CD8-positive, alpha-beta memory T cell (primary cell): ENCODE measurements around the gene TCF4. TPM values are rescaled to one million over a fixed set of nuclear protein-coding genes. Genes with fewer than 3 reads are reported as not detected.

ENCODE experiments used
- CTCF ChIA-PET: fragments of 350-600 bp; sonication (Branson Sonifier 250); formaldehyde crosslinking; loops from one replicate; lab custom pipeline; 2021; ENCODE audit warnings: antibody characterized with exemption; lab: Charles Lee
- POLR2A ChIA-PET: fragments of 350-600 bp; sonication (Branson Sonifier 250); formaldehyde crosslinking; loops from one replicate; lab custom pipeline; 2021; ENCODE audit warnings: antibody characterized with exemption; lab: Charles Lee
- DNase-seq, 5 donors: peaks; one replicate each; pipeline versions ENCODE4 v3.0.0 to v3.0.0-alpha.2; 2020 to 2022; ENCODE audit warnings: mixed read lengths in 1 of 5
- H3K27ac ChIP-seq: one replicate; pipeline ENCODE4 v1.7.0; 2013; ENCODE audit warnings: low read depth, mild to moderate bottlenecking, low read length, moderate library complexity
- H3K27me3 ChIP-seq: 2 replicates; pipeline ENCODE4 v1.7.0; 2013; ENCODE audit warnings: low read length, mild to moderate bottlenecking; ENCODE audit not compliant: insufficient read depth, poor library complexity, severe bottlenecking
- H3K36me3 ChIP-seq: 2 replicates; pipeline ENCODE4 v1.7.0; 2013; ENCODE audit warnings: mild to moderate bottlenecking, low read length, moderate library complexity; ENCODE audit not compliant: insufficient read depth
- H3K4me1 ChIP-seq: 2 replicates; pipeline ENCODE4 v1.7.0; 2013; ENCODE audit warnings: mild to moderate bottlenecking, low read length, moderate library complexity; ENCODE audit not compliant: insufficient read depth
- H3K4me3 ChIP-seq: 2 replicates; pipeline ENCODE4 v1.7.0; 2013; ENCODE audit warnings: mild to moderate bottlenecking, low read length
- H3K9me3 ChIP-seq: 2 replicates; pipeline ENCODE4 v1.7.0; 2013; ENCODE audit warnings: mild to moderate bottlenecking, low read length
- H3K27ac Mint-ChIP-seq, 8 donors: one replicate each; pipeline ENCODE4 v1.8.0; 2020 to 2021; ENCODE audit warnings: mixed read lengths in 8 of 8, mild to moderate bottlenecking in 6 of 8, inconsistent platforms in 3 of 8, moderate library complexity in 3 of 8
- H3K27me3 Mint-ChIP-seq, 2 donors: one replicate each; pipeline ENCODE4 v1.8.0; 2020 to 2021; ENCODE audit warnings: mixed read lengths in 2 of 2, mild to moderate bottlenecking in 1 of 2, moderate library complexity in 1 of 2
- H3K36me3 Mint-ChIP-seq, 3 donors: one replicate each; pipeline ENCODE4 v1.8.0; 2020 to 2021; ENCODE audit warnings: mixed read lengths in 3 of 3, inconsistent platforms in 1 of 3, mild to moderate bottlenecking in 1 of 3
- H3K4me1 Mint-ChIP-seq, 3 donors: one replicate each; pipeline ENCODE4 v1.8.0; 2020 to 2021; ENCODE audit warnings: mixed read lengths in 3 of 3, inconsistent platforms in 1 of 3, mild to moderate bottlenecking in 1 of 3
- H3K4me3 Mint-ChIP-seq, 7 donors: one replicate each; pipeline ENCODE4 v1.8.0; 2020 to 2021; ENCODE audit warnings: mixed read lengths in 7 of 7, mild to moderate bottlenecking in 6 of 7, moderate library complexity in 4 of 7, inconsistent platforms in 2 of 7
- H3K9me3 Mint-ChIP-seq, 5 donors: one replicate each; pipeline ENCODE4 v1.8.0; 2020 to 2022; ENCODE audit warnings: mixed read lengths in 5 of 5, mild to moderate bottlenecking in 3 of 5, moderate library complexity in 2 of 5, inconsistent platforms in 1 of 5
- polyA plus RNA-seq: library from polyadenylated mRNA; unstranded; fragments of 300-500 nt; fragmentation: Illumina TruSeq; gene quantifications from one replicate; pipeline ENCODE4 v1.2.3, GENCODE V29; 2021
- total RNA-seq, 2 experiments: library from RNA; stranded (reverse); gene quantifications; one replicate each; pipeline ENCODE4 v1.2.3, GENCODE V29; 2021

TCF4 gene
- total and polyA plus RNA-seq, 3 experiments from 2014 or later, result 0.18 to 0.62 (median 0.47) TPM

DNA sequence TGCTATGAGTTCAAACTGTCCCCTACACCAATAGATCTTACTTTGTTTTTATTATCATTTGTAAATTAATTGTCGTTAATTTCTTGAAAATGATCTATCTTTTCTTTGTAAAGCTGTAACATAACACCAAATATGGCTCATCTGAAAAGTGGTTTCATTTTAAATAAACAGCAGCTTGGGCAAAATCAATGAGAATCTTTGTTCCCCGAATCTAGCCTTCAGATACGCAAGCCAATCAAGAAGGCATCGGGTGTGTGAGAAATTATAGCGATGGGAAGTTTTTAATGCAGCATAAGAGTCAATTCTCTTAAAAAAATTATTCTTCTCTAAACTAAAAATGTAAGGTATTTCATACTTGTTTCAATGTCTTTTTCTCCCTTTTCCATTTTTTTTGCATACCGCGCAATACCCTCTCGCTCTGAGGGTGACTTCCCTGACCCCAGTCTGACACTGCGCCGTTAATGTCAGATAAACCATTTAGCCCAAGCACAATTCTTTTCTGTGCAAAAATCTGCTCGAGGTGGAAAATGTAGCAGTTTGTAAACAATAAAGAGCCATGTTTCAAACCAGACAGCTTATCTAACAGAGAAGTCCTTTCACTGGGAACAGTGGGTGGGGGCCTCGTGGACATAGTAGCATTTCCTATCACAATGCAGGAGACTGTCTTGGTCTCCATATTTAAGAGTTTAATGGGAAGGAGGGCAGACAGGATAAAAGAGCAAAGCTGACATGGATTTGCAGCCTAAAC lies 129.4 kb downstream of the TCF4 start:
- H3K4me1 ChIP-seq, result no peaks in the 10 kb centered on the region
- H3K27me3 Mint-ChIP-seq, result peaks cover 3 to 8% of the 10 kb centered on the region in 2 donors
- ChIA-PET POLR2A (no interaction called here), CTCF (no interaction called here)
- H3K36me3 Mint-ChIP-seq, result no peaks in the 10 kb centered on the region
- H3K27ac Mint-ChIP-seq, result no peak overlapping the region
- no peaks in the 10 kb centered on the region for H3K4me1 Mint-ChIP-seq
- H3K4me3 Mint-ChIP-seq, result no peak overlapping the region
- H3K9me3 Mint-ChIP-seq, result no peaks in the 10 kb centered on the region
- no peak for DNase-seq
- no peaks in the 10 kb centered on the region for H3K36me3 ChIP-seq
- H3K27ac ChIP-seq, result peak overlapping the region; percentile 4
- H3K27me3 ChIP-seq, result no peaks in the 10 kb centered on the region
- H3K4me3 ChIP-seq, result no peak overlapping the region
- H3K9me3 ChIP-seq, result no peaks in the 10 kb centered on the region

- Histone ChIP-seq H3K9me3 (no peaks in the 10 kb centered on the region), H3K4me1 (no peaks in the 10 kb centered on the region), H3K27ac (no peak overlapping the region), H3K27me3 (no peaks in the 10 kb centered on the region), H3K4me3 (no peak overlapping the region), H3K36me3 (no peaks in the 10 kb centered on the region)
- H3K4me1 Mint-ChIP-seq, result no peaks in the 10 kb centered on the region
- H3K36me3 Mint-ChIP-seq, result no peaks in the 10 kb centered on the region
- H3K27me3 Mint-ChIP-seq, result peaks cover 3 to 8% of the 10 kb centered on the region in 2 donors
- POLR2A ChIA-PET, result no interaction called here
- no peak for DNase-seq
- H3K9me3 Mint-ChIP-seq, result peaks cover 0 to 2% (median 0%) of the 10 kb centered on the region in 5 donors
- H3K27ac Mint-ChIP-seq, result no peak overlapping the region
- CTCF ChIA-PET, result no interaction called here
- H3K4me3 Mint-ChIP-seq, result no peak overlapping the region
Measured at GRCh38 chr18:55457028-55457427, 131.0 kb downstream of the TCF4 start.

GRCh38 chr18:55455938-55456337 lies 132.1 kb downstream of the TCF4 start:
- no peak for DNase-seq
- ChIA-PET CTCF (no interaction called here), POLR2A (no interaction called here)
- Histone ChIP-seq H3K4me1 (no peaks in the 10 kb centered on the region), H3K9me3 (no peaks in the 10 kb centered on the region), H3K27me3 (no peaks in the 10 kb centered on the region), H3K36me3 (no peaks in the 10 kb centered on the region), H3K4me3 (no peak overlapping the region), H3K27ac (no peak overlapping the region)
- H3K9me3 Mint-ChIP-seq, result peaks cover 0 to 2% (median 0%) of the 10 kb centered on the region in 5 donors
- no peaks in the 10 kb centered on the region for H3K4me1 Mint-ChIP-seq
- no peaks in the 10 kb centered on the region for H3K36me3 Mint-ChIP-seq
- H3K4me3 Mint-ChIP-seq, result no peak overlapping the region
- H3K27me3 Mint-ChIP-seq, result peaks cover 3 to 8% of the 10 kb centered on the region in 2 donors
- no peak overlapping the region for H3K27ac Mint-ChIP-seq

DNA sequence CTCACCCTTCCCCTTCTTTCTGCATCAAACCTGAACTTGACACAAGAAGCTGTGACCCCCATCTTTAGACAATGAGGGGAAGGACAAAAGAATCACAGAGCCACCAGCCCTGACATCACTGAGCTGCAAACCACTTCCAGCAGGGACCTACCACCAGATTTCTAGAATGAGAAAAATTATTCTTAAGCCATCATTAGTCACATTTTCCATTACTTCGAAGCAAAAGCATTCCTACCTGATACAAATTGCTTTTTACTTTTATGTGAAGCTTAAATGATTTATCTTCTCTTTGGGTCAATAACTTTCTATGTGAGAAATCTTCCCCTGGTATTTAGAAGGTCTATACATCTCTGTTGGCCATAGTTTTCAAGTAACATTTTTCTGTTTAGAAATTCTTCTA lies 134.8 kb downstream of the TCF4 start:
- Histone ChIP-seq H3K27me3 (no peaks in the 10 kb centered on the region), H3K27ac (no peak overlapping the region), H3K9me3 (no peaks in the 10 kb centered on the region), H3K4me1 (no peaks in the 10 kb centered on the region), H3K36me3 (no peaks in the 10 kb centered on the region), H3K4me3 (no peak overlapping the region)
- no peak overlapping the region for H3K4me3 Mint-ChIP-seq
- H3K4me1 Mint-ChIP-seq, result no peaks in the 10 kb centered on the region
- no peaks in the 10 kb centered on the region for H3K36me3 Mint-ChIP-seq
- CTCF ChIA-PET, result interaction anchor here (0.6 kb wide), 1 partner anchor 33 kb away, joined by 3 read pairs; no protein-coding TSS in a partner anchor
- peaks cover 0 to 2% (median 0%) of the 10 kb centered on the region in 5 donors for H3K9me3 Mint-ChIP-seq
- POLR2A ChIA-PET, result no interaction called here
- peaks cover 0 to 3% of the 10 kb centered on the region in 2 donors for H3K27me3 Mint-ChIP-seq
- no peak for DNase-seq
- no peak overlapping the region for H3K27ac Mint-ChIP-seq

DNA sequence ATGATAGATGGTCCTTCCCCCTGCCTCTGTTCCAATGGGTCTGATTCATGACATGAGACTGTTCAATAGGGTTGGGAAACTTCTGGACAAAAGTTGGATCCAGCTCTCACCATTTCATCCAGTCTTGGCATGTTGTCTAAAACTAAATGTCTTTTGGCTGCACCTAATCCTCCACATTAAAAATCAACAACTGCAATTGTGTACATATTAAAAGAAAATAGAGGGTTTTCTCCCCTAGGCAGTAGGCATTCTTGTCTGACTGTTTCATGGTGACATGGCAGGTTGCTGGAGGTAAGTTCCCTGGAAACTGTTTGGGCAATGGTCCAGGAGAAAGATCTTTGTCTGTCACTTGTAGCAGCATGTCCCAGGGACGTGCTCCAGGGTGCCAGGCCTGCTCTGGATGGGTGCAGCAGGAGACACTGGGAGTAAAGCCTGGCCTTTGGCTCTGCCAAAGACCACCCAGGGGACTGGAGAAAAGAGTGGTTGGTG lies 135.8 kb downstream of the TCF4 start:
- H3K9me3 Mint-ChIP-seq, result peaks cover 0 to 2% (median 0%) of the 10 kb centered on the region in 5 donors
- Histone ChIP-seq H3K27me3 (no peaks in the 10 kb centered on the region), H3K4me3 (no peak overlapping the region), H3K27ac (no peak overlapping the region), H3K36me3 (no peaks in the 10 kb centered on the region), H3K9me3 (no peaks in the 10 kb centered on the region), H3K4me1 (no peaks in the 10 kb centered on the region)
- no peaks in the 10 kb centered on the region for H3K4me1 Mint-ChIP-seq
- H3K27ac Mint-ChIP-seq, result no peak overlapping the region
- peaks cover 0 to 3% of the 10 kb centered on the region in 2 donors for H3K27me3 Mint-ChIP-seq
- no peaks in the 10 kb centered on the region for H3K36me3 Mint-ChIP-seq
- ChIA-PET POLR2A (no interaction called here), CTCF (no interaction called here)
- DNase-seq, result no peak
- H3K4me3 Mint-ChIP-seq, result no peak overlapping the region

DNA sequence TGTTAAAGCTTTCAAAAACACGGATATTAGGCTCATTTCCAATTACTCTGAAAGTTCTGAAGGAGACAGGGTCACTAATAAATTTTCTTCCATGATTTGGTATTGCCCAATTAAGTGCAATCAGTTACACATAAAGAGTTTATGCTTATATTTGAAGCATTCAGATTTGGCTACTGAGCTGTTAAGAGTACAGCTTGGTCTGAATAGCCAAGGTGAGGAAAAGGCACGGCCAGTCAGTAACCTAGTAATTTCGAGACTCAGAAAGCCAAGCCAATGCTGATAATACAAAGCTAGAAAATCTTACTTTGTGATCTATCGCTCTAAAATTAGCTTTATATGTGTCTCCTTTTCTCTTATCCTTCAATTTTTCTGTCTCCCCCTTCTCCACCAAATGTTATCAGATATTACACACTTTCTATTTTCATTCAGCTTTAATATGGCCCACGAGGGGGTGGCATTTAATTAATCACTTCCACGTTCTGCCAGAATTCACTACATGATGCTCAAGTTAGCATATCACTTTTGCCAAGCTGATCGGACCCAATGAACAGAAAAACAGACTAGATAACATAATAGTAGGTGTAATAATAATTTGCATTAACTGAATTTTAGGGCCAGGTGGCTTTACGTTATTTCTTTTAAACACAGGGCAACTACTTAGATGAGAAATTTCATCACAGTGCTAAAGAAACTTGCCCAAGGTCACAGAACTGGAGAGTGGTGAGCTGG lies 138.4 kb downstream of the TCF4 start:
- Histone ChIP-seq H3K36me3 (no peaks in the 10 kb centered on the region), H3K4me1 (no peaks in the 10 kb centered on the region), H3K9me3 (no peaks in the 10 kb centered on the region), H3K27ac (no peak overlapping the region), H3K27me3 (no peaks in the 10 kb centered on the region), H3K4me3 (no peak overlapping the region)
- H3K4me1 Mint-ChIP-seq, result no peaks in the 10 kb centered on the region
- H3K27me3 Mint-ChIP-seq, result peaks cover 0 to 3% of the 10 kb centered on the region in 2 donors
- H3K36me3 Mint-ChIP-seq, result no peaks in the 10 kb centered on the region
- H3K9me3 Mint-ChIP-seq, result peaks cover 0 to 2% (median 0%) of the 10 kb centered on the region in 5 donors
- ChIA-PET POLR2A (no interaction called here), CTCF (no interaction called here)
- no peak for DNase-seq
- H3K4me3 Mint-ChIP-seq, result no peak overlapping the region
- no peak overlapping the region for H3K27ac Mint-ChIP-seq

DNA sequence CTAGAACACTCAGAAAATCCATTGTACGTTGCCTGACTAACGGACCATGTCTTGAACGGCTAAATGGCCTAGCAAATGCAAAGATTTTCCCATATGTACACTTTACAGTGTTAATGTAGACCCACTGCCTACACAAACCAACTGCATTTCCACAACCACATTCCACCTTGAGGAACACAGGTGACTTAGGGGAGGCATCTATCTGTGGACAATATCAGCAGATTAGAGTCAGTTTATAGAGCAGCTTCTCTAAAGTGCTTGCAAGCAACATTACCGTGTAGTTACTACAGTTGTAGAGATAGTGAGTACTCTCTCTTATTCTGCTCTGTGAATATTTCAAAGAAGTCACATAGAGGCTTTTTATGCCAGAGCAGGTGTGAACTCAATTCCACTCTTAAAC lies 139.6 kb downstream of the TCF4 start:
- Histone ChIP-seq H3K36me3 (no peaks in the 10 kb centered on the region), H3K27ac (no peak overlapping the region), H3K27me3 (no peaks in the 10 kb centered on the region), H3K4me1 (no peaks in the 10 kb centered on the region), H3K9me3 (no peaks in the 10 kb centered on the region), H3K4me3 (no peak overlapping the region)
- Mint-ChIP-seq H3K36me3 (no peaks in the 10 kb centered on the region), H3K27ac (no peak overlapping the region), H3K27me3 (peaks cover 0 to 3% of the 10 kb centered on the region in 2 donors), H3K4me3 (no peak overlapping the region), H3K4me1 (no peaks in the 10 kb centered on the region), H3K9me3 (peaks cover 0 to 3% (median 0%) of the 10 kb centered on the region in 5 donors)
- no peak for DNase-seq
- CTCF ChIA-PET, result no interaction called here
- POLR2A ChIA-PET, result no interaction called here

DNA sequence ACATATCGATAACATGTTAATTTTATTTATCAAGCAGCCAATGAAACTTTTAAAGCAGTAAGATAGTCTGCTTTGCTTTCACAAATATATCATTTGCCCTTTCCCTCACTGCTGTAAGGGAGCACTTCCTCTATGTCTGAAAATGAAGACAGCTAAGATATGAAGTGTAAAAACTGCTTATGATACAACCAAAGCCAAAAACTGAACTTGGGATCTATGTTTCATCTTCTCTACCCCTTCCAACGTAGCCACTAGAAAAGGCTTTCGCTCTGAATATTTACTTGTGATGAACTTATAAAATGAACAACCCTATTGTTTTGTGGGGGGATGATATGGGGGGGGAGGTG lies 140.3 kb downstream of the TCF4 start:
- H3K4me1 ChIP-seq, result no peaks in the 10 kb centered on the region
- Mint-ChIP-seq H3K36me3 (no peaks in the 10 kb centered on the region), H3K4me3 (no peak overlapping the region), H3K27me3 (peaks cover 0 to 3% of the 10 kb centered on the region in 2 donors), H3K27ac (no peak overlapping the region), H3K4me1 (no peaks in the 10 kb centered on the region), H3K9me3 (peaks cover 0 to 3% (median 0%) of the 10 kb centered on the region in 5 donors)
- no peak overlapping the region for H3K27ac ChIP-seq
- no peaks in the 10 kb centered on the region for H3K27me3 ChIP-seq
- no peaks in the 10 kb centered on the region for H3K9me3 ChIP-seq
- ChIA-PET CTCF (no interaction called here), POLR2A (no interaction called here)
- no peak overlapping the region for H3K4me3 ChIP-seq
- H3K36me3 ChIP-seq, result no peaks in the 10 kb centered on the region
- no peak for DNase-seq
